Upper lobe of left lung (tissue), 6 donors: ENCODE data around the gene ATP9B. TPM values are rescaled to one million over a fixed set of nuclear protein-coding genes. Genes with fewer than 3 reads are reported as not detected.

Experiments
- ATAC-seq, 2 donors: fragments of 200-7000 bp; cut with Tn5 transposase; one replicate each; pipeline ENCODE4 v1.9.1; 2022; ENCODE audit warnings: mild to moderate bottlenecking in 2 of 2, moderate library complexity in 2 of 2; ENCODE audit not compliant: low FRiP score in 2 of 2
- DNase-seq, 2 donors: peaks; one replicate each; pipeline ENCODE4 v3.0.0-alpha.2; 2019 to 2020
- H3K27ac ChIP-seq, 4 donors: fragments of 200-600 bp; sonication (generic); one replicate each; pipeline ENCODE4 v1.5.1; 2016 to 2019
- H3K27me3 ChIP-seq, 4 donors: fragments of 200-600 bp; sonication (generic); one replicate each; pipeline ENCODE4 v1.5.1; 2017 to 2019
- H3K36me3 ChIP-seq, 4 donors: fragments of 200-600 bp; sonication (generic); one replicate each; pipeline ENCODE4 v1.5.1; 2016 to 2019
- H3K4me1 ChIP-seq, 4 donors: fragments of 200-600 bp; sonication (generic); one replicate each; pipeline ENCODE4 v1.5.1; 2018 to 2019
- H3K4me3 ChIP-seq, 4 donors: fragments of 200-600 bp; sonication (generic); one replicate each; pipeline ENCODE4 v1.5.1; 2017 to 2019; ENCODE audit warnings: mild to moderate bottlenecking in 2 of 4, moderate library complexity in 1 of 4
- H3K9me3 ChIP-seq, 4 donors: fragments of 200-600 bp; sonication (generic); one replicate each; pipeline ENCODE4 v1.5.1; 2018 to 2019
- EP300 ChIP-seq, 4 donors: sonication (generic); formaldehyde crosslinking; IDR thresholded peaks; one replicate each; pipeline ENCODE4 v1.5.1; 2017; ENCODE audit warnings: antibody characterized with exemption in 4 of 4, control low read depth in 2 of 4
- POLR2A ChIP-seq, 4 donors: fragments of 450-650 bp; IDR thresholded peaks; one replicate each; pipeline ENCODE4 v1.5.1; 2016 to 2017; ENCODE audit warnings: antibody characterized with exemption in 4 of 4, mild to moderate bottlenecking in 2 of 4
- POLR2AphosphoS5 ChIP-seq, 2 donors: sonication (generic); formaldehyde crosslinking; IDR thresholded peaks; one replicate each; pipeline ENCODE4 v1.5.1; 2017; ENCODE audit warnings: antibody characterized with exemption in 2 of 2
- WGBS, 2 donors: methylation state at CpG; one replicate each; pipeline ENCODE4 v1.1.5; 2017 to 2018; 5-methylcytosine and 5-hydroxymethylcytosine counted together
- total RNA-seq, 6 donors: library from RNA; depleted of rRNA in 4 of 6; stranded (reverse); fragments of >200 nt in 4 of 6; gene quantifications; one replicate each; pipeline versions ENCODE4 v1.1.0 to v1.2.1, GENCODE V29; 2016 to 2021
- TF ChIP-seq, protein P1 (sequence below), 6 experiments: fragments of 450-650 bp in 4 of 6; fragments of 200-600 bp in 2 of 6; sonication (generic) in 2 of 6; IDR thresholded peaks; one replicate each; pipeline ENCODE4 v1.5.1; 2016 to 2019; ENCODE audit warnings: antibody characterized with exemption in 6 of 6
- donor health status: DM: no; HTN: no; CAD: no; lungs with moderate emphysema.
- donor health status: DM: no; HTN: yes; CAD: no; lungs with severe emphysema.

The ATP9B gene
- total RNA-seq, 6 donors from 2014 or later = 29.8 to 124 (median 49.2) TPM

- Histone ChIP-seq H3K27ac (no peak overlapping the region), H3K4me3 (no peak overlapping the region), H3K4me1 (no peaks in the 10 kb centered on the region), H3K9me3 (no peaks in the 10 kb centered on the region), H3K36me3 (no peaks in the 10 kb centered on the region), H3K27me3 (no peaks in the 10 kb centered on the region)
- DNase-seq = peak in 1 of 2 donors; percentile 45
- TF ChIP-seq POLR2A (IDR thresholded peaks at IDR 0.05) = no peak
- TF ChIP-seq, protein P1, sequence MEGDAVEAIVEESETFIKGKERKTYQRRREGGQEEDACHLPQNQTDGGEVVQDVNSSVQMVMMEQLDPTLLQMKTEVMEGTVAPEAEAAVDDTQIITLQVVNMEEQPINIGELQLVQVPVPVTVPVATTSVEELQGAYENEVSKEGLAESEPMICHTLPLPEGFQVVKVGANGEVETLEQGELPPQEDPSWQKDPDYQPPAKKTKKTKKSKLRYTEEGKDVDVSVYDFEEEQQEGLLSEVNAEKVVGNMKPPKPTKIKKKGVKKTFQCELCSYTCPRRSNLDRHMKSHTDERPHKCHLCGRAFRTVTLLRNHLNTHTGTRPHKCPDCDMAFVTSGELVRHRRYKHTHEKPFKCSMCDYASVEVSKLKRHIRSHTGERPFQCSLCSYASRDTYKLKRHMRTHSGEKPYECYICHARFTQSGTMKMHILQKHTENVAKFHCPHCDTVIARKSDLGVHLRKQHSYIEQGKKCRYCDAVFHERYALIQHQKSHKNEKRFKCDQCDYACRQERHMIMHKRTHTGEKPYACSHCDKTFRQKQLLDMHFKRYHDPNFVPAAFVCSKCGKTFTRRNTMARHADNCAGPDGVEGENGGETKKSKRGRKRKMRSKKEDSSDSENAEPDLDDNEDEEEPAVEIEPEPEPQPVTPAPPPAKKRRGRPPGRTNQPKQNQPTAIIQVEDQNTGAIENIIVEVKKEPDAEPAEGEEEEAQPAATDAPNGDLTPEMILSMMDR (IDR thresholded peaks at IDR 0.05) = no peak
- no peak for TF ChIP-seq EP300 (IDR thresholded peaks at IDR 0.05)
- TF ChIP-seq POLR2AphosphoS5 (IDR thresholded peaks at IDR 0.05) = no peak
- no peak for ATAC-seq
- WGBS, 2 donors = 95 to 96% methylated on average over 14 of the region's 14 CpGs
Observed at GRCh38 chr18:79234438-79234837, 165.2 kb downstream of the ATP9B start.

DNA sequence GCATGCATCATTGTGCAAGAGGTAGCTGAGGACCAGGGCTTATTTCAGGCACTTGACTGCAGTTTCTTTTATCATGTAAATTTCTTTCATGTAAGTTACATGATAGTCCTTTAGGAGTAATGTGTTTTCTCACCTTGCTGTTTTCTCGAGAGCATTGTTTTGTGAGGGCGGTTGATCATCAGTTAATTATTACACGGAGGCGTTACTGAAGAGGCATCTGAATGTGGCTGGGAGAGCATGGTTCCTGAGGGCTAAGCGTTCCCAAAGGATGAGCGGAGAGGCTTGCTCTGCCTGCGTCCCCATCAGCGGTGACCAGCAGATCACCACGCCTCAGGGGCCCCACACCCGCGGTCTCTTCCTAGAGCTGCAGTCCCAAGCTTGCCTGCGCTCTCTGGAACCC, 170.4 kb downstream of the ATP9B start:
- DNase-seq (no peak), ATAC-seq (no peak)
- Histone ChIP-seq H3K4me3 (no peak overlapping the region), H3K36me3 (no peaks in the 10 kb centered on the region), H3K27me3 (no peaks in the 10 kb centered on the region), H3K4me1 (no peaks in the 10 kb centered on the region), H3K9me3 (no peaks in the 10 kb centered on the region), H3K27ac (no peak overlapping the region)
- WGBS, 2 donors = 94 to 95% methylated on average over 12 of the region's 12 CpGs
- TF ChIP-seq, protein P1 (IDR thresholded peaks at IDR 0.05) = no peak
- TF ChIP-seq EP300 (IDR thresholded peaks at IDR 0.05) (no peak), POLR2AphosphoS5 (IDR thresholded peaks at IDR 0.05) (no peak), POLR2A (IDR thresholded peaks at IDR 0.05) (no peak)

- WGBS, 2 donors = 94 to 97% methylated on average over 8 of the region's 8 CpGs
- DNase-seq (no peak), ATAC-seq (no peak)
- H3K9me3 ChIP-seq = no peaks in the 10 kb centered on the region
- H3K27me3 ChIP-seq = no peaks in the 10 kb centered on the region
- H3K4me1 ChIP-seq = peaks cover 0 to 5% (median 1%) of the 10 kb centered on the region in 4 donors
- H3K27ac ChIP-seq = no peak overlapping the region
- no peak overlapping the region for H3K4me3 ChIP-seq
- H3K36me3 ChIP-seq = no peaks in the 10 kb centered on the region
- TF ChIP-seq POLR2AphosphoS5 (IDR thresholded peaks at IDR 0.05) (no peak), EP300 (IDR thresholded peaks at IDR 0.05) (no peak), POLR2A (IDR thresholded peaks at IDR 0.05) (no peak)
- TF ChIP-seq, protein P1 (IDR thresholded peaks at IDR 0.05) = no peak
Observed at GRCh38 chr18:79241755-79242154, 172.6 kb downstream of the ATP9B start.

GRCh38 chr18:79242246-79242645, 173.1 kb downstream of the ATP9B start:
- H3K27ac ChIP-seq = no peak overlapping the region
- ATAC-seq (no peak), DNase-seq (no peak)
- H3K4me3 ChIP-seq = no peak overlapping the region
- no peaks in the 10 kb centered on the region for H3K9me3 ChIP-seq
- no peaks in the 10 kb centered on the region for H3K27me3 ChIP-seq
- no peaks in the 10 kb centered on the region for H3K36me3 ChIP-seq
- TF ChIP-seq, protein P1 (IDR thresholded peaks at IDR 0.05) = no peak
- TF ChIP-seq POLR2A (IDR thresholded peaks at IDR 0.05) = no peak
- no peak for TF ChIP-seq POLR2AphosphoS5 (IDR thresholded peaks at IDR 0.05)
- no peak for TF ChIP-seq EP300 (IDR thresholded peaks at IDR 0.05)
- 60 to 65% methylated on average over 5 of the region's 5 CpGs for WGBS, 2 donors
- H3K4me1 ChIP-seq = peaks cover 0 to 7% (median 1%) of the 10 kb centered on the region in 4 donors

DNA sequence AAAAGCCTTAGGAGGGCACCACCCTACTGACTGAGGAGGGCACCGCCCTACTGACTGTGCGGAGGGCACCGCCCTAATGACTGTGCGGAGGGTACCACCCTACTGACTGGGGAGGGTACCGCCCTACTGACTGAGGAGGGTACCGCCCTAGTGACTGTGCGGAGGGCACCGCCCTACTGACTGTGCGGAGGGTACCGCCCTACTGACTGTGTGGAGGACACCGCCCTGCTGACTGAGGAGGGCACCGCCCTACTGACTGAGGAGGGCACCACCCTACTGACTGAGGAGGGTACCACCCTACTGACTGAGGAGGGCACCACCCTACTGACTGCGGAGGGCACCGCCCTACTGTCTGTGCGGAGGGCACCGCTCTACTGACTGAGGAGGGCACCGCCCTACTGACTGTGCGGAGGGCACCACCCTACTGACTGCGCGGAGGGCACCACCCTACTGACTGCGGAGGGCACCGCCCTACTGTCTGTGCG, 176.4 kb downstream of the ATP9B start:
- no peak overlapping the region for H3K4me3 ChIP-seq
- H3K27ac ChIP-seq = no peak overlapping the region
- no peaks in the 10 kb centered on the region for H3K36me3 ChIP-seq
- H3K4me1 ChIP-seq = peaks cover 0 to 7% (median 1%) of the 10 kb centered on the region in 4 donors
- 33 to 89% methylated on average over 3 to 16 of the region's 23 CpGs for WGBS, 2 donors
- H3K9me3 ChIP-seq = no peaks in the 10 kb centered on the region
- ATAC-seq (no peak), DNase-seq (peak in 1 of 2 donors; percentile 36)
- no peak for TF ChIP-seq EP300 (IDR thresholded peaks at IDR 0.05)
- TF ChIP-seq, protein P1 (IDR thresholded peaks at IDR 0.05) = no peak
- no peak for TF ChIP-seq POLR2A (IDR thresholded peaks at IDR 0.05)
- TF ChIP-seq POLR2AphosphoS5 (IDR thresholded peaks at IDR 0.05) = no peak
- H3K27me3 ChIP-seq = no peaks in the 10 kb centered on the region
